Activated CD8-positive, alpha-beta T cell treated with anti-CD3 and anti-CD28 coated beads, Interleukin-2, amount 10 ng/mL, durations not matched to agents 7 days and 5 days (primary cell): ENCODE results near the gene CACNA2D3. TPM values are rescaled to one million over a fixed set of nuclear protein-coding genes. Genes with fewer than 3 reads are reported as not detected.

Source experiments
- ATAC-seq: fragments of 150-1000 bp; cut with Tn5 transposase; one replicate; pipeline ENCODE4 v1.10.0; 2021; ENCODE audit warnings: moderate library complexity
- CTCF ChIA-PET: fragments of 350-600 bp; sonication (Branson Sonifier 250); formaldehyde crosslinking; loops from one replicate; lab custom pipeline; 2021; ENCODE audit warnings: antibody characterized with exemption; lab: Charles Lee
- POLR2A ChIA-PET: fragments of 350-600 bp; sonication (Branson Sonifier 250); formaldehyde crosslinking; loops from one replicate; lab custom pipeline; 2021; ENCODE audit warnings: antibody characterized with exemption; lab: Charles Lee
- DNase-seq: peaks from one replicate; pipeline ENCODE4 v3.0.0-alpha.2; 2020
- H3K27ac Mint-ChIP-seq: one replicate; pipeline ENCODE4 v1.8.0; 2021; ENCODE audit warnings: mild to moderate bottlenecking, mixed read lengths
- H3K27me3 Mint-ChIP-seq: one replicate; pipeline ENCODE4 v1.8.0; 2021; ENCODE audit warnings: low read depth, mixed read lengths
- H3K36me3 Mint-ChIP-seq: one replicate; pipeline ENCODE4 v1.8.0; 2021; ENCODE audit warnings: low read depth, mixed read lengths
- H3K4me1 Mint-ChIP-seq: one replicate; pipeline ENCODE4 v1.8.0; 2021; ENCODE audit warnings: low read depth, mixed read lengths
- H3K4me3 Mint-ChIP-seq: one replicate; pipeline ENCODE4 v1.8.0; 2021; ENCODE audit warnings: mild to moderate bottlenecking, mixed read lengths
- H3K9me3 Mint-ChIP-seq: one replicate; pipeline ENCODE4 v1.8.0; 2022; ENCODE audit warnings: mixed read lengths; ENCODE audit not compliant: insufficient read depth
- total RNA-seq, 2 experiments: library from RNA; stranded (reverse); gene quantifications; one replicate each; pipeline ENCODE4 v1.2.3, GENCODE V29; 2021

Gene CACNA2D3
- total RNA-seq, 2 experiments from 2014 or later, result not detected

DNA sequence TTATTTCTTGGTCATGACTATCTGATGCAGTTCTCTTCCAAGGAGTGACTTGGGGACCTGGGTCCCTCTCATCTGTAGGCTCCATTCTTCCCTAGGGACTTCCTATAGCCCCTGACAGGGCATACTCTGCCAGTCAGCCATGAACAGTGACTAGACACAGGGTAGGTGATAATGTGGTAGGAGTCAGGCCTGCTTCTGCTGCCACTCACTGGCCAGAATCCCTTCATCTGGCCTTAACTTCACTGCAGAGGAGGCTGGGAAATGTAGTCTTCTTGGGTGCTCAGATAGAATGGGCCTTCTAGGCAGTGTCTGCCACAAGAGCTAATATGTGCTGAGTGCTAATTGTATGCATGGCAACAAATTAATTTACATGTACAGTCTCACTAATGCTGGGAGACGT lies 84.5 kb downstream of the CACNA2D3 start:
- DNase-seq, result no peak
- Mint-ChIP-seq H3K9me3 (no peaks in the 10 kb centered on the region), H3K27ac (no peak overlapping the region), H3K27me3 (no peaks in the 10 kb centered on the region), H3K4me3 (no peak overlapping the region), H3K36me3 (no peaks in the 10 kb centered on the region), H3K4me1 (no peaks in the 10 kb centered on the region)
- no peak for ATAC-seq
- POLR2A ChIA-PET, result no interaction called here
- CTCF ChIA-PET, result no interaction called here

DNA sequence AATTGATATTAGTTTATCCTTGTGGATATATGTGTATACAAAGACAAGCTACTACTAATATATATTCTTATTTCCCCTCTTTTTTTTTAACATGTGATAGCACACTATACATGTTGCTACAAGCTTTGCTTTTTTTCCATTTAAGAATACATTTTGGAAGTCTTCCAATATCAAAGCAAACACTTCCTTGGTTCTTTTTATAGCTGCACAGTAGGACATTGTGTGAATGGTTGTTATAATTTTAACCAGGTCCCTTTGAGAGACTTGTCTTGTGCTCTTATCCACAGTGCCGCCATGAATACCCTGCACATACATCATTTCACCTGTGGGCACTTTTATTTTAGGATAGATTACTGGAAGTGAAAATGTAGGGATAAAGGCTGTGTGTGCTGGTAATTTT lies 88.7 kb downstream of the CACNA2D3 start:
- CTCF ChIA-PET, result no interaction called here

DNA sequence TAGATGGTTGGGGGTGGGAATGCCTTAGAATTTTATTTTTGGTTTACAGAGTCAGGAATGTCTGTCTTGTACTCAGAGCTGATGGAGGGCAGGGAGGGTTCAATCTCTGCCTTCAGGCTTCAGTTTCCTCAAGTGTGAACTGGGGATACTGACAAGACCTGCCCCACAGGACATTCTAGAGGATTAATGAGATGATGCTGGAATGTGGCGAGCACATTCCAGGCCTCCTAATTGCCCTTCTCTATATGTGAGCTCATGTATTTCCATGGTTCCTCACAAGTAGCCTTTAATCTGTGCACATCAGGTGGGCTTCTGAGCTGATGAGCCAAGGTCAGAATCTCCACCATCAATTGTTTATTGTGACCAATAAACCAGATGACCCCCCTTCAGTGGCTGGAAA lies 90.4 kb downstream of the CACNA2D3 start:
- DNase-seq, result no peak
- no peak overlapping the region for H3K27ac Mint-ChIP-seq
- ChIA-PET CTCF (no interaction called here), POLR2A (no interaction called here)
- no peaks in the 10 kb centered on the region for H3K4me1 Mint-ChIP-seq
- ATAC-seq, result no peak
- no peaks in the 10 kb centered on the region for H3K9me3 Mint-ChIP-seq
- no peak overlapping the region for H3K4me3 Mint-ChIP-seq
- H3K36me3 Mint-ChIP-seq, result no peaks in the 10 kb centered on the region
- no peaks in the 10 kb centered on the region for H3K27me3 Mint-ChIP-seq

More for the DNA sequence above, 88.7 kb downstream of the CACNA2D3 start:
- no peaks in the 10 kb centered on the region for H3K9me3 Mint-ChIP-seq
- no peak overlapping the region for H3K4me3 Mint-ChIP-seq
- DNase-seq (no peak), ATAC-seq (no peak)
- no peaks in the 10 kb centered on the region for H3K36me3 Mint-ChIP-seq
- no peaks in the 10 kb centered on the region for H3K4me1 Mint-ChIP-seq
- H3K27ac Mint-ChIP-seq, result no peak overlapping the region
- POLR2A ChIA-PET, result no interaction called here
- no peaks in the 10 kb centered on the region for H3K27me3 Mint-ChIP-seq

GRCh38 chr3:54213907-54214306 lies 91.6 kb downstream of the CACNA2D3 start:
- ATAC-seq (no peak), DNase-seq (no peak)
- no peaks in the 10 kb centered on the region for H3K4me1 Mint-ChIP-seq
- H3K27ac Mint-ChIP-seq, result no peak overlapping the region
- H3K27me3 Mint-ChIP-seq, result no peaks in the 10 kb centered on the region
- ChIA-PET POLR2A (no interaction called here), CTCF (no interaction called here)
- no peaks in the 10 kb centered on the region for H3K36me3 Mint-ChIP-seq
- no peak overlapping the region for H3K4me3 Mint-ChIP-seq
- no peaks in the 10 kb centered on the region for H3K9me3 Mint-ChIP-seq

GRCh38 chr3:54214845-54215244 lies 92.5 kb downstream of the CACNA2D3 start:
- no peaks in the 10 kb centered on the region for H3K27me3 Mint-ChIP-seq
- ChIA-PET CTCF (no interaction called here), POLR2A (no interaction called here)
- H3K4me3 Mint-ChIP-seq, result no peak overlapping the region
- no peaks in the 10 kb centered on the region for H3K36me3 Mint-ChIP-seq
- no peaks in the 10 kb centered on the region for H3K9me3 Mint-ChIP-seq
- no peak for ATAC-seq
- H3K4me1 Mint-ChIP-seq, result no peaks in the 10 kb centered on the region
- H3K27ac Mint-ChIP-seq, result no peak overlapping the region
- DNase-seq, result no peak

DNA sequence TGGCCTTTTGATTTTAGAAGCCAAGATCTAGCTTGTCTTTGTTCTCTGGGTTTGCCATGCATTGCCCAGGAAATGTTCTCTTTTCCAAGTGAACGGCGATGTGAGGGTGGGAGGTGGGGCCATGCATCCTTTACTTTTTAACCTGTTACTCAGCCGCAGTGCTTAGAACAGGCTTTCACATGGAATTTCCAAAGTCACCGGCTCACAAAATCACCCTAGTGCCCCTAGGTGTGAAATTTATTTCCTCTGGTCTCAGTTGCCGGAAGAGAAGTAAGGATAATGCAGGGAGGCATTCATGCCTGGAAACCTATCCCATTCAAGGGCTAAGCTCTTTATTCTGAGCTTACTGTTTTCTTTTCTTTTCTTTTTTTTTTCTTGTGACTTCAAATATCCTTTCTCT lies 93.2 kb downstream of the CACNA2D3 start:
- H3K27ac Mint-ChIP-seq, result no peak overlapping the region
- CTCF ChIA-PET, result no interaction called here
- no peaks in the 10 kb centered on the region for H3K27me3 Mint-ChIP-seq
- no peak for ATAC-seq
- H3K9me3 Mint-ChIP-seq, result no peaks in the 10 kb centered on the region
- DNase-seq, result no peak
- POLR2A ChIA-PET, result no interaction called here
- no peaks in the 10 kb centered on the region for H3K36me3 Mint-ChIP-seq
- H3K4me1 Mint-ChIP-seq, result no peaks in the 10 kb centered on the region
- H3K4me3 Mint-ChIP-seq, result no peak overlapping the region

GRCh38 chr3:54217828-54218227 lies 95.5 kb downstream of the CACNA2D3 start:
- Mint-ChIP-seq H3K27ac (no peak overlapping the region), H3K36me3 (no peaks in the 10 kb centered on the region), H3K9me3 (no peaks in the 10 kb centered on the region), H3K4me1 (no peaks in the 10 kb centered on the region), H3K27me3 (no peaks in the 10 kb centered on the region), H3K4me3 (no peak overlapping the region)
- ChIA-PET POLR2A (no interaction called here), CTCF (no interaction called here)
- no peak for ATAC-seq
- DNase-seq, result no peak

DNA sequence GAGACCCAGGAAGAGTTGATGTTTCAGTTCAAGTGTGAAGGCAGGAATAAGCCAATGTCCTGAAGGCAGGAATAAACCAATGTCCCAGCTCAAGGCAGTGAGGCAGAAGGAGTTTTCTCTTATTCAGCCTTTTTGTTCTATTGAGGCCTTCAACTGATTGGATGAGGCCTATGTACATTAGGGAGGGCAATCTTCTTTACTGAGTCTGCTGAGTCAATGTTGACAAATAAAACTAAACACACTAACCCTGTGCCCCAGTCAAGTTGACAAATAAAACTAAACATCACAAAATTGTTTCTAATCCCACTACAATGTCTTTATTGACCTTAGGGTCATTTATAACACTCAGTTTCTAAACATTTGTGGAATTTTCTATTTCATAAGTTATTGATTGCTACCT lies 100.0 kb downstream of the CACNA2D3 start:
- CTCF ChIA-PET, result no interaction called here
- Mint-ChIP-seq H3K27ac (no peak overlapping the region), H3K27me3 (no peaks in the 10 kb centered on the region), H3K4me1 (no peaks in the 10 kb centered on the region), H3K9me3 (no peaks in the 10 kb centered on the region), H3K36me3 (no peaks in the 10 kb centered on the region), H3K4me3 (no peak overlapping the region)
- ATAC-seq (no peak), DNase-seq (no peak)
- POLR2A ChIA-PET, result no interaction called here

- Mint-ChIP-seq H3K36me3 (no peaks in the 10 kb centered on the region), H3K27me3 (no peaks in the 10 kb centered on the region), H3K9me3 (no peaks in the 10 kb centered on the region), H3K4me1 (no peaks in the 10 kb centered on the region), H3K27ac (no peak overlapping the region), H3K4me3 (no peak overlapping the region)
- ChIA-PET CTCF (no interaction called here), POLR2A (no interaction called here)
- DNase-seq, result no peak
- no peak for ATAC-seq
These were observed 100.7 kb downstream of the CACNA2D3 start for GRCh38 chr3:54223063-54223462.

- Mint-ChIP-seq H3K4me1 (no peaks in the 10 kb centered on the region), H3K27ac (no peak overlapping the region), H3K9me3 (no peaks in the 10 kb centered on the region), H3K4me3 (no peak overlapping the region), H3K36me3 (no peaks in the 10 kb centered on the region), H3K27me3 (no peaks in the 10 kb centered on the region)
- ChIA-PET POLR2A (no interaction called here), CTCF (no interaction called here)
- DNase-seq, result no peak
- ATAC-seq, result no peak
These were observed 103.6 kb downstream of the CACNA2D3 start for GRCh38 chr3:54225841-54226528.

GRCh38 chr3:54228806-54229205 lies 106.5 kb downstream of the CACNA2D3 start:
- Mint-ChIP-seq H3K4me1 (no peaks in the 10 kb centered on the region), H3K27me3 (no peaks in the 10 kb centered on the region), H3K4me3 (no peak overlapping the region), H3K9me3 (no peaks in the 10 kb centered on the region), H3K36me3 (no peaks in the 10 kb centered on the region), H3K27ac (no peak overlapping the region)
- no peak for ATAC-seq
- no peak for DNase-seq
- ChIA-PET CTCF (no interaction called here), POLR2A (no interaction called here)

GRCh38 chr3:54232618-54233017 lies 110.3 kb downstream of the CACNA2D3 start:
- ChIA-PET CTCF (no interaction called here), POLR2A (no interaction called here)
- no peaks in the 10 kb centered on the region for H3K4me1 Mint-ChIP-seq
- no peak for ATAC-seq
- no peak for DNase-seq
- H3K9me3 Mint-ChIP-seq, result no peaks in the 10 kb centered on the region
- H3K36me3 Mint-ChIP-seq, result no peaks in the 10 kb centered on the region
- no peaks in the 10 kb centered on the region for H3K27me3 Mint-ChIP-seq
- H3K4me3 Mint-ChIP-seq, result no peak overlapping the region
- H3K27ac Mint-ChIP-seq, result no peak overlapping the region

DNA sequence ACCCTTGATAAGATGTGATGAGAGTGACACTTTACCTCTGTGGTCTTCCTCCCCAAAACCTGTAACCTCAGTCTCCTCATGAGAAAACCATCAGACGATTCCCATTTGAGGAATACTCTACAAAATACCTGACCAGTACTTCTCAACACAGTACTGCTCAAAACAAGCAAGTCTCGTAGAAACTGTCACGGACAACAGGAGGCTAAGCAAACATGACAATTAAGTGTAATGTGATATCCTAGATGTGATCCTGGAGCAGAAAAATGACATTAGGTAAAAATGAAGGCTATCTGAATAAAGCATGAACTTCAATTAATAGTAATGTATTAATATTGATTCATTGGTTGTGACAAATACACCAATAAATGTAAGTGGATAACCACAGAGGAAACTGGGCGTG lies 113.6 kb downstream of the CACNA2D3 start:
- no peak overlapping the region for H3K4me3 Mint-ChIP-seq
- ChIA-PET POLR2A (no interaction called here), CTCF (no interaction called here)
- no peak overlapping the region for H3K27ac Mint-ChIP-seq
- no peak for ATAC-seq
- no peak for DNase-seq
- H3K9me3 Mint-ChIP-seq, result no peaks in the 10 kb centered on the region
- H3K36me3 Mint-ChIP-seq, result no peaks in the 10 kb centered on the region
- no peaks in the 10 kb centered on the region for H3K4me1 Mint-ChIP-seq
- no peaks in the 10 kb centered on the region for H3K27me3 Mint-ChIP-seq
